ENCODE results near the gene COPG1.

DNA sequence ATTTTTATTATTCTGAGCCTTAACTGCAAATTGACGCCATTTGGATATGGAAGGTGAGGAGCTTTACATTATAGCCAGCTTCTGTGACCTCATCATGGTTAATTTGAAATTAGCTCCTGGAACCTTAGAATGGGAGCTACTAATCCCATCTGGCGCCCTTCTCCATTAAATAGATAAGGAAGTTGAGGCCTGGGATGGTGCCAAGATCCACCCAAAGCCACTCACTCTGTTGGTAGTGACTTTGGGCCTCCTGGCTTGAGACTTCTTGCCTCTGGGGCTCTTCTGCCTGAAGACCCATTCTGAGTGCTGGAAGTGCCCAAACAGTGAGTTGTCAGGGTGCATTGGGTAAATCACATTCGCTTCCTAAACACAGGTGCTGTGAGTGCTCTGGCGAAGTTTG is 17.2 kb downstream of the COPG1 start:
- TF ChIP-seq POLR2A (IDR thresholded peaks at IDR 0.05; ENCODE audit: extremely low read depth, insufficient read length): no peak
- TF ChIP-seq, protein P1, sequence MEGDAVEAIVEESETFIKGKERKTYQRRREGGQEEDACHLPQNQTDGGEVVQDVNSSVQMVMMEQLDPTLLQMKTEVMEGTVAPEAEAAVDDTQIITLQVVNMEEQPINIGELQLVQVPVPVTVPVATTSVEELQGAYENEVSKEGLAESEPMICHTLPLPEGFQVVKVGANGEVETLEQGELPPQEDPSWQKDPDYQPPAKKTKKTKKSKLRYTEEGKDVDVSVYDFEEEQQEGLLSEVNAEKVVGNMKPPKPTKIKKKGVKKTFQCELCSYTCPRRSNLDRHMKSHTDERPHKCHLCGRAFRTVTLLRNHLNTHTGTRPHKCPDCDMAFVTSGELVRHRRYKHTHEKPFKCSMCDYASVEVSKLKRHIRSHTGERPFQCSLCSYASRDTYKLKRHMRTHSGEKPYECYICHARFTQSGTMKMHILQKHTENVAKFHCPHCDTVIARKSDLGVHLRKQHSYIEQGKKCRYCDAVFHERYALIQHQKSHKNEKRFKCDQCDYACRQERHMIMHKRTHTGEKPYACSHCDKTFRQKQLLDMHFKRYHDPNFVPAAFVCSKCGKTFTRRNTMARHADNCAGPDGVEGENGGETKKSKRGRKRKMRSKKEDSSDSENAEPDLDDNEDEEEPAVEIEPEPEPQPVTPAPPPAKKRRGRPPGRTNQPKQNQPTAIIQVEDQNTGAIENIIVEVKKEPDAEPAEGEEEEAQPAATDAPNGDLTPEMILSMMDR (IDR thresholded peaks at IDR 0.05; ENCODE audit: low read depth, low read length): no peak

Measured in NB4 (cell line).